Measurements from ENCODE around the gene NTMT1.
A peak's percentile ranks its signal among the peaks of the same experiment; 100 is the strongest.
"Not testable (repeated sequence)": the region's sequence is repeated elsewhere in the genome, so short reads cannot be mapped to it uniquely, and the experiment has no call there.

NTMT1 gene

GRCh38 chr9:129654554-129655040 is 28.6 kb downstream of the NTMT1 start:
- no peak for DNase-seq (ENCODE audit: low spot score)

- DNase-seq (ENCODE audit: low spot score): no peak
Measured at GRCh38 chr9:129655154-129655553, 29.2 kb downstream of the NTMT1 start.

GRCh38 chr9:129655696-129656095 is 29.7 kb downstream of the NTMT1 start:
- DNase-seq (ENCODE audit: low spot score): no peak

- peak; percentile 78 for DNase-seq (ENCODE audit: low spot score)
Measured at GRCh38 chr9:129656795-129657390, 30.9 kb downstream of the NTMT1 start.

DNA sequence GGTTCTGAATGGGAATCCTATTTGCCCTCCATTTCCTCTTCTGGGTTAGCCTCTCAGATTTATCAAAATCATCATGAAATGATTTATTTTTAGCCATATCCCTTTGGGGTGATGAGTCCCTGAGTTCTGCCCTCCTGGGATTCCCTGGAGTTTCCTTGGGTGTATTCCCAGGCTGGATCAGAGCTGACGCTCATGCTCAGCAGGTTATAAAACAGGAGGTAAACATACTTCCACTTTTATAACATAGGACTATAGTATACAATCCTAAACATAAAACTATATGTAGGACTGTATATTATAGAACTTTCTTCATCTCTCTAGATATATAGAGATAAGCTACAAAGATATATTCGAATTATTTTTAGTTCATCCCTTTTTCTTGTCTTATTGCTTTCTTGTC is 35.1 kb downstream of the NTMT1 start:
- no peak for DNase-seq (ENCODE audit: low spot score)

DNA sequence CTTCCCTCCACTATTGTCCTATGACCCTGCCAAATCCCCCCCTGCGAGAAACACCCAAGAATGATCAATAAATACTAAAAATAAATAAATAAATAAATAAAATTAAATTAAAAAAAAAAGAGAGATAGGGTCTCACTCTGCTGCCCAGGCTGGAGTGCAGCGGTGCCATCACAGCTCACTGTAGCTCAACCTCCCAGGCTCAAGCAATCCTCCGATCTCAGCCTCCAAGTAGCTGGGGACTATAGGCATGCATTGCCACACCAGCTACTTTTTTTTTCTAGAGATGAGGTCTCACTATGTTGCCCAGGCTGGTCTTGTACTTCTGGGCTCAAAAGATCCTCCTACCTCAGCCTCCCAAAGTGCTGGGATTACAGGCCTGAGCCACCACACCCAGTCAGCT is 36.3 kb downstream of the NTMT1 start:
- DNase-seq (ENCODE audit: low spot score): not testable (repeated sequence)

DNA sequence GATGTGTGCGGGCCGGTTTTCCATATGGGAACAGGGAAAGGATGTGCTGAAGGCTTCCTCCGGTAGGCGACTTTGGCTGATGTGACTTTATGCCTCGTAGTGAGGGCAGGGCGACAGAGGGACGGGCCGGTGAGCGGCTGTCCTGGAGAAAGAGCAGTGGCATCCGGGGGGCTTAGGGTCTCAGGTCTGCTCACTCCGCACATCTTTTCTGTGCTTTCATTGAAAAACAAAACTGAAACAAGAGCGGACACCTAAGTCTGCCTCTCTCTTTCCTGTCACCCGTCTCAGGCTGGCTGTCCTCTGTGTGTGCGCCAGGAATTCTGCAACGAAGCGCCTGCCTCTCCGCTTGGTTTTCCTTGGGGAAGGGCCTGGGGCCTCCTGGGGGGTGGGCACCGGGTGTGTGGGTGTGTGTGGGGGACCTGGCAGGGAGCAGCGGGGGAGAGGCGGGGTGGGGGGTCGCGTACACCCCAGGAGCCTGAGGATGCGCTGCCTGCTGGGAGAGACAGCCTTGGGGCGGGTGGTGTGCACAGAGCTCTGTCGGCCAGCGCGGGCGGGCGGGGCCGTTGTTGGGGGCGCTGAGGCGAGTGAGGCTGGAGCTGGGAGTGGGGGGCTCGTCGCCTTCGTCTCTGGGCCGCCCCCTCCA is 38.9 kb downstream of the NTMT1 start:
- peak; percentile 74 for DNase-seq (ENCODE audit: low spot score)

DNA sequence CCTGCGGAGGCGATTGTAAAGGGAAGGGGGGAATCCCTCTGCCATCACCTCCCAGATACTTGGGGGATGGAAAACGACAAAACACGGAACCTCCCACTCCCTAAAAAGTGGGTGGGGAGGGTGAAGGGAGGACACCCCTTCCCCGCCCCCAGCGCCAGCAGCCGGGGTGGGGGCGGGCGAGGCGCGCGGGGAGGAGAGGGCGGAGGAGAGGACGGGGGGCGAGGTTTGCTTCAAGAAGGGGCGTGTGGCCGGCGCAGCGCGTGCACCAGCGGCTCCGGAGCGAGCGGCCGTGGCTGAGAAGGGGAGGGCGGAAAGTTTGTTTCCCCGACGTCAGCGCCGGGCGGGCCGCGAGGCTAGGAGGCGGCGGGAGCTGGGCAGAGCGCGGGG is 39.4 kb downstream of the NTMT1 start, which contains the start of gene PRRX2:
Gene PRRX2 (plus strand): TSS at position 259 of the 387 bp plus-strand sequence. CDS start 221 bp downstream, outside the sequence.
- DNase-seq (ENCODE audit: low spot score): peak; percentile 90

GRCh38 chr9:129665814-129666520 is 40.0 kb downstream of the NTMT1 start:
- peak; percentile 44 for DNase-seq (ENCODE audit: low spot score)

- DNase-seq (ENCODE audit: low spot score): peak; percentile 38
Measured at GRCh38 chr9:129666575-129666974, 40.6 kb downstream of the NTMT1 start.

- DNase-seq (ENCODE audit: low spot score): no peak
Measured at GRCh38 chr9:129667378-129667777, 41.4 kb downstream of the NTMT1 start.

DNA sequence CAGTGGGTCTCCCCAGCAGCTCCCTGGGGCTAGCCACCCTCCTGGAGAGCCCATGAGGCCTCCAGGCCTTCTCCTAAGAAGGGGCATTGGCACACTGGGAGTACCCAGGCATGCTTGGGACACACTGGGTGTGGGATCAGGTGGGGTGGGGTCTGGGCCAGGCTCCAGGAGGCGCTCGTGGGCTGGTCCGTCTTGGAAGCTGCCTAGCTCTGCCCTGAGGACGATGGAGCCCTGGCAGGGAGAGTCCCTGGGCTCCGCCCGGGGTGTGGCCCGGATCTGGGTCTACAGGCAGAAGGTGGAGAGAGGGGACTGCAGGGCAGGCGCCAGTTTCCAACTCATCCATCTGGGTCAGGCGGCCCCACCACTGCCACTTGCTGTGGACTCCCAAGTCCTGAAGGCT is 41.9 kb downstream of the NTMT1 start:
- peak; percentile 67 for DNase-seq (ENCODE audit: low spot score)

DNA sequence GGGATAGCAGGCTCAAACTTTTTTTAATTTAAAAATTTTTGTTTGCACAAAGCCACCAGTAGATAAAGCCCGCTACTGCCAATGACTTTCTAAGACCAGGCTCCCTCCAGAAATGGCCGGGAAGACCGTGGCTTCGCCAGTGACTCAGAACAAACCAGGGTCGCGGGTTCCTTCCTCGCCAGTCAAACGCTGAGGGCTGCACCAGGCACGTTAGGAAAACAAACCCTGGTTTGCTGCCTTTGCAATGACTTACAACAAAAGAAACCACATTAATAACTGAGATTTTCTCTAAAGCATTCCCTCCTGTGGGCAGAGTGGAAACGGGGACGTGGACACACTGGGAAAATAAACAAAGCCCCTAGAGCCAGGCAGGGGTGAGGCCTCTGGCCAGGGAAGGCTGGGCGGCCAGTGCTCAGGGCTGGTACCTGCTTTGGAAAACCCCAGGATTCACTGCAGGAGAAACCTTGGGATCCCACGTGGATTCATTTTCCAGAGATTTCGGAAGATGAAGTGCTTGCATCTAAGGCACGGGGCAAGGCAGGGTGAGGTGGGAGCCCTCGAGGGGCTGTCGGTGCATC is 43.3 kb downstream of the NTMT1 start:
- DNase-seq (ENCODE audit: low spot score): peak; percentile 86

DNA sequence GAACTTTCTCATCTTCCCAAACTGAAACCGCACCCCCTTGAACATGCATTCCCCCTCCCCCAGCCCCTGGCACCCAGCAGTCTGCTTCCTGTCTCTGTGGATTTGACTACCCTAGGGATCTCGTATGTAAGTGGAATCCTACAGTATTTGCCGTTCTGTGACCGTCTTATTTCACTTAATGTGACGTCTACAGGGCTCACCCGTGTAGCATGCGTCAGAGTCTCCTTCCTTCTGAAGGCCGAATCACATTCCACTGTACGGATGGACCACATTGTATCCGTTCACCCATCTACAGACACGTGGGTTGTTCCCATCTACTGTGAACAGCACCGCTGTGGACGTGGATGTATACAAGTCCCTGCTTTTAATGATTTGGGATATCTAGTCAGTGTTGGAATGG is 44.0 kb downstream of the NTMT1 start:
- peak; percentile 73 for DNase-seq (ENCODE audit: low spot score)

- DNase-seq (ENCODE audit: low spot score): no peak
Measured at GRCh38 chr9:129671065-129671464, 45.1 kb downstream of the NTMT1 start.

DNA sequence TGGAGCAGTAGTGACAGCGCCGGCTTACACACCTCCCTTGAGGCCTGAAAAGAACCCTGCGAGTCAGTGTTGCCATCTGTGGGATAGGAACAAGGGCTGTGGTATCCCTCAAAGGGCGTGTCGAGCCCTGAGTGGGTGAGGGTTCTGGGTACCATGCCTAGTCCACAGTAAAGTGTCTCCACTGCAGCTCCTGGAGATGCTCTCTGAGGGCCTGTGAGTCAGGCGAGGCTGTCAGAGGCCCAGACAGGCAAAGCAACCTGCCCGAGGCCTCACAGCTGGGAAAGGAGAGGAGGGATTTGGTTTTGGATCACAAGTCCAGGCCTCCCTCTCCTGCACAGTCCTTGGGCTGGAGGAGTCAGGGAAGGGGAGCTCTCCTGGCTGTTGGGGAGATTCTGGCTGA is 45.6 kb downstream of the NTMT1 start:
- peak; percentile 51 for DNase-seq (ENCODE audit: low spot score)

DNA sequence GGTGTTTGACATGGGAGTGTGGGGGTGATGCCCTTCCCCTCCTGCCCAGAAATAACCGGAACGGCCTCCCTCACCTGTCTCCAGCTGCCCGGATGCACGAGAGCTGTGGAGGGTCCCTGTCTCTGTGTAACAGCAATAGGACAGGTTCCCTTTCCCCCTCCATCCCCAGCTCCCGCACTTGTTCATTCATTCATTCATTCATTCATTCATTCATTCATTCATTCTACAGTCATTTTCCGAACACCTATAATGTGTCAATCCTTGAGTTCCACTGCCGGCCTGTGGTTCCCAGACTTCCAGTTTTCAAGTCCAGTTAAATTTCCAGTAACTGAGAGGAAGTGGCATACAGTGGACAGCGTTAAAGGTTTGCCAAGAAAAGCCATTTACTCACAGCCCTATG is 46.7 kb downstream of the NTMT1 start:
- no peak for DNase-seq (ENCODE audit: low spot score)

GRCh38 chr9:129673602-129674001 is 47.6 kb downstream of the NTMT1 start:
- DNase-seq (ENCODE audit: low spot score): no peak

GRCh38 chr9:129674229-129674628 is 48.3 kb downstream of the NTMT1 start:
- no peak for DNase-seq (ENCODE audit: low spot score)

GRCh38 chr9:129675620-129676019 is 49.7 kb downstream of the NTMT1 start:
- no peak for DNase-seq (ENCODE audit: low spot score)

- no peak for DNase-seq (ENCODE audit: low spot score)
Measured at GRCh38 chr9:129676287-129676686, 50.3 kb downstream of the NTMT1 start.

GRCh38 chr9:129676975-129677374 is 51.0 kb downstream of the NTMT1 start:
- DNase-seq (ENCODE audit: low spot score): peak; percentile 80

DNA sequence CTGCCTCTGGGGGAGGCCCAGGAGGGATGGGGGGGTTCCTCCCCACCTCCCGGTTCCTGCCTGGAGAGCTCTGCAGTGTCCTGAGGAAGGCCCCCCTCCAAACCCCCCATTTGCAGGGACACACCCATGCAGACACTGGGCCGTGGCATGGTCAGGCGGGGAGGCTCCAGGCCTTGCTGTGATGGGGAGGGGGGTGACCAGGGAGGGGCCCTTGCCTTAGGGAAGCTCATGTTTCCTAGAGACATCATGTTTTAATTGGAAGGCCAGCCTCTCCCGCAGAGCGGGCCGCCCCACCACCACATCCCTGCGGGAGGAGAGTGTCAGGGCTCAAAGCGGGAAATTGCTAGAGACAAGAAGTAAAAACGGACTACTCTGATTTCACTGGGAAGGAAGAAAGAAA is 51.5 kb downstream of the NTMT1 start:
- DNase-seq (ENCODE audit: low spot score): peak; percentile 55

Data from AG20443 (cell line).